ENCODE measurements around the gene RHBG.

DNA sequence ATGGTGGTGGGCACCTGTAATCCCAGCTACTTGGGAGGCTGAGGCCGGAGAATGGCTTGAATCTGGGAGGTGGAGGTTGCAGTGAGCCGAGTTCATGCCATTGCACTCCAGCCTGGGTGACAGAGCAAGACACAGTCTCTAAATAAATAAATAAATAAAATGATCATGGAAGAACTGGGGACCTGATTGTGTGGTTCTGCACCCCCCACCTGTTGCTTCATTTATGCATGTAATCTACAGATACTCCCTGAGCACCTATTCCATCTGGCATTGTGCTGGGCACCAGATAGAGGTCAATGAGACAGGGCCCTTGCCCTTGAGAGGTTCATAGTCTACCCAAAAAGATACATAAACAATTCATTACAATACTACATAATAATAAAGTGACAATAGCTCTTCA is 11.0 kb upstream of the RHBG start:
- TF ChIP-seq, protein P1, sequence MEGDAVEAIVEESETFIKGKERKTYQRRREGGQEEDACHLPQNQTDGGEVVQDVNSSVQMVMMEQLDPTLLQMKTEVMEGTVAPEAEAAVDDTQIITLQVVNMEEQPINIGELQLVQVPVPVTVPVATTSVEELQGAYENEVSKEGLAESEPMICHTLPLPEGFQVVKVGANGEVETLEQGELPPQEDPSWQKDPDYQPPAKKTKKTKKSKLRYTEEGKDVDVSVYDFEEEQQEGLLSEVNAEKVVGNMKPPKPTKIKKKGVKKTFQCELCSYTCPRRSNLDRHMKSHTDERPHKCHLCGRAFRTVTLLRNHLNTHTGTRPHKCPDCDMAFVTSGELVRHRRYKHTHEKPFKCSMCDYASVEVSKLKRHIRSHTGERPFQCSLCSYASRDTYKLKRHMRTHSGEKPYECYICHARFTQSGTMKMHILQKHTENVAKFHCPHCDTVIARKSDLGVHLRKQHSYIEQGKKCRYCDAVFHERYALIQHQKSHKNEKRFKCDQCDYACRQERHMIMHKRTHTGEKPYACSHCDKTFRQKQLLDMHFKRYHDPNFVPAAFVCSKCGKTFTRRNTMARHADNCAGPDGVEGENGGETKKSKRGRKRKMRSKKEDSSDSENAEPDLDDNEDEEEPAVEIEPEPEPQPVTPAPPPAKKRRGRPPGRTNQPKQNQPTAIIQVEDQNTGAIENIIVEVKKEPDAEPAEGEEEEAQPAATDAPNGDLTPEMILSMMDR (IDR thresholded peaks at IDR 0.05), result no peak
- no peak for TF ChIP-seq POLR2A (IDR thresholded peaks at IDR 0.05)
